Measurements from ENCODE around the gene PLSCR1. TPM values are rescaled to one million over a fixed set of nuclear protein-coding genes. Genes with fewer than 3 reads are reported as not detected.

PLSCR1 gene
- total RNA-seq, 2 experiments from 2014 or later: 65.8 to 69.0 TPM

- Mint-ChIP-seq H3K27ac (peak overlapping the region; percentile 38), H3K36me3 (peaks cover 6% of the 10 kb centered on the region), H3K4me3 (no peak overlapping the region), H3K4me1 (ENCODE audit: low read depth) (peaks cover 58% of the 10 kb centered on the region), H3K9me3 (no peaks in the 10 kb centered on the region), H3K27me3 (no peaks in the 10 kb centered on the region)
- ChIA-PET CTCF (no interaction called here), POLR2A (interaction anchor here (0.7 kb wide), 1 partner anchor 158 kb away, joined by 4 read pairs; no protein-coding TSS in a partner anchor)
- intact Hi-C loops (cut with micrococcal nuclease): no loop called here
- no peak for DNase-seq
Measured at GRCh38 chr3:146546366-146546965, 2.1 kb upstream of the PLSCR1 start.

DNA sequence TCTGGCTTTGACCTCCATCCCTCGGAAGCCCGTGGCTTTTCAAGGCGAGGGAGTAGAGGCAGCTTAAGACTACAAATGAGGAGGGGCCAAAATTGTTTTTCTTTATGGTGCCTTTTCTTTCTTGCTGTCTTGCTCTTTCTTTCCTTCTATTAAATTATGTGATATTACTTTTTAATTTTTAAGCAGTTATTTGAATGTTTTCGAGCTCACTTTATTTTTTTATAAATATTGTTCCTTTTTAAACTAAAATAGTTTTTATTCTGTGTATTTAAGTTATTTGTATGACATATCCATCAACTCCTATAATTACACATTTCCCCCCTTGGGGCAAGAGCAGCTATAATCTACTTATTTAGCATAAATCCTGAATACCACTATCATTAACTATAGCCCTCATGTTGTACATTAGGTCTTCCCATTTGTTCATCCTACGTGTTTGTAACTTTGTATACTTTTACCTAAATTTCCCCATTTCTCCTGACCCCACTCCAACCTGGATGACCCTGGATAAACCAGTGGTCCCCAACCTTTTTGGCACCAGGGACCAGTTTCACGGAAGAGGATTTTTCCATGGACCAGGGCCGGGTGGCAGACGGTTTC lies 622 bp upstream of the PLSCR1 start:
- H3K4me3 Mint-ChIP-seq: peak overlapping the region; percentile 86
- intact Hi-C loops (cut with micrococcal nuclease): loop anchor here (1.0 to 5.0 kb wide), 3 partner anchors 76 to 383 kb away; partner anchors contain the start of genes PLOD2 and PLSCR2
- peak overlapping the region; percentile 88 for H3K27ac Mint-ChIP-seq
- DNase-seq: no peak
- no peaks in the 10 kb centered on the region for H3K27me3 Mint-ChIP-seq
- CTCF ChIA-PET: interaction anchor here (0.6 to 1.2 kb wide), 2 partner anchors 32 to 96 kb away, joined by 3 read pairs; no protein-coding TSS in a partner anchor
- POLR2A ChIA-PET: interaction anchor here (0.6 kb wide), 1 partner anchor 16 kb away, joined by 5 read pairs; no protein-coding TSS in a partner anchor
- H3K36me3 Mint-ChIP-seq: peaks cover 6% of the 10 kb centered on the region
- H3K9me3 Mint-ChIP-seq: no peaks in the 10 kb centered on the region
- peaks cover 60% of the 10 kb centered on the region for H3K4me1 Mint-ChIP-seq (ENCODE audit: low read depth)

- H3K4me1 Mint-ChIP-seq (ENCODE audit: low read depth): peaks cover 59% of the 10 kb centered on the region
- H3K4me3 Mint-ChIP-seq: peak overlapping the region; percentile 86
- DNase-seq: no peak
- POLR2A ChIA-PET: no interaction called here
- peak overlapping the region; percentile 88 for H3K27ac Mint-ChIP-seq
- no peaks in the 10 kb centered on the region for H3K9me3 Mint-ChIP-seq
- H3K36me3 Mint-ChIP-seq: peaks cover 9% of the 10 kb centered on the region
- CTCF ChIA-PET: interaction anchor here (1.0 kb wide), 1 partner anchor 25 kb away, joined by 3 read pairs; no protein-coding TSS in a partner anchor
- intact Hi-C loops (cut with micrococcal nuclease): loop anchor here (1.0 to 5.0 kb wide), 4 partner anchors 41 to 381 kb away; partner anchors contain the start of genes PLOD2 and PLSCR2
- no peaks in the 10 kb centered on the region for H3K27me3 Mint-ChIP-seq
Measured at GRCh38 chr3:146543461-146544001, 876 bp downstream of the PLSCR1 start.

DNA sequence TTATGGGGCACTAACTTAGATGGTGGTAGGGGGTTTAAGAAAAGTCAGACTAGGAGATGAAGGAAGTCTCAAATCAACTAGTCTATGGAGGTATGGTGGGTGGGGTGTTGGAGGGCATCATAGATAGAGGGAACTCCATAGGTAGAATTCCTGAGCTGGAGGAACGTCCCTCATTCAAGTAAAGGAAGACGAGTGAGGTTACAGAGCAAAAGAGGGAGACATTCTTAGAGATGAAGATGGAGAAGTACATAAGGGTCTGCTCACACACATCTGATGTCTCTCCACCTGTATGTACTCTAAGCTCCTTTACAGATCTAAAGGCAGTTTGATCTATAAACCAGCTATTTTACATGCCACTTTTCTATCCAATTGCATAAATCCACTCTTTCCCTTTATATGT lies 1.4 kb downstream of the PLSCR1 start:
- H3K27me3 Mint-ChIP-seq: no peaks in the 10 kb centered on the region
- ChIA-PET CTCF (interaction anchor here (1.0 kb wide), 1 partner anchor 25 kb away, joined by 3 read pairs; no protein-coding TSS in a partner anchor), POLR2A (interaction anchor here (1.2 kb wide), 1 partner anchor 14 kb away, joined by 3 read pairs; no protein-coding TSS in a partner anchor)
- H3K4me3 Mint-ChIP-seq: peak overlapping the region; percentile 86
- peaks cover 59% of the 10 kb centered on the region for H3K4me1 Mint-ChIP-seq (ENCODE audit: low read depth)
- DNase-seq: no peak
- intact Hi-C loops (cut with micrococcal nuclease): loop anchor here (1.0 to 5.0 kb wide), 3 partner anchors 8 to 381 kb away; partner anchors contain the start of gene PLOD2
- H3K27ac Mint-ChIP-seq: peak overlapping the region; percentile 88
- H3K9me3 Mint-ChIP-seq: no peaks in the 10 kb centered on the region
- H3K36me3 Mint-ChIP-seq: peaks cover 9% of the 10 kb centered on the region

GRCh38 chr3:146542179-146542578 lies 2.2 kb downstream of the PLSCR1 start:
- H3K27me3 Mint-ChIP-seq: no peaks in the 10 kb centered on the region
- peak overlapping the region; percentile 28 for H3K27ac Mint-ChIP-seq
- no peaks in the 10 kb centered on the region for H3K9me3 Mint-ChIP-seq
- H3K4me1 Mint-ChIP-seq (ENCODE audit: low read depth): peaks cover 58% of the 10 kb centered on the region
- POLR2A ChIA-PET: interaction anchor here (1.2 kb wide), 1 partner anchor 15 kb away, joined by 3 read pairs; no protein-coding TSS in a partner anchor
- peak overlapping the region; percentile 69 for H3K4me3 Mint-ChIP-seq
- H3K36me3 Mint-ChIP-seq: peaks cover 13% of the 10 kb centered on the region
- DNase-seq: peak; percentile 42
- CTCF ChIA-PET: interaction anchor here (1.1 kb wide), 1 partner anchor 10 kb away, joined by 3 read pairs; no protein-coding TSS in a partner anchor
- intact Hi-C loops (cut with micrococcal nuclease): loop anchor here (1.0 to 5.0 kb wide), 3 partner anchors 9 to 380 kb away; partner anchors contain the start of gene PLOD2

DNA sequence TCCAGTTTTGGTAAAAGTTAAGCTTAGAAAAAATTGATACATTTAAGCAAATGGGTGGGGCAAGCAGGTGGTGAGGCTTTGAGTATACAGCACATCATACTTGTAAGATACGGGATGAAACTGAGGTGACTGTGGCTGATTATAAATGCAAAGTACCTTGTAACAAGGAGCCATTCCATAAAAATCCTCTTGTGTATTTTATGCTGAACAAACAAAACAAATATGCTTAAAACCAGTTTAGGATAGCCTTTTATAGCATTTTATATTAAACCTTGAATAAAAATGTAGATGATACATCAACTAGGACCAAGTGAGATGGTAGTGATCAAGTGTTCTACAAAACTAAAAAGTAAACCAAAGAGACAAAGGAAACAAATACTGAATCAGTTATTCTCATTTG lies 3.4 kb downstream of the PLSCR1 start:
- no peak overlapping the region for H3K4me3 Mint-ChIP-seq
- H3K36me3 Mint-ChIP-seq: peaks cover 18% of the 10 kb centered on the region
- no peak overlapping the region for H3K27ac Mint-ChIP-seq
- CTCF ChIA-PET: interaction anchor here (1.1 kb wide), 1 partner anchor 9 kb away, joined by 3 read pairs; no protein-coding TSS in a partner anchor
- intact Hi-C loops (cut with micrococcal nuclease): loop anchor here (5.0 kb wide), 1 partner anchor 379 kb away; the partner anchor contains the start of gene PLOD2
- no peaks in the 10 kb centered on the region for H3K9me3 Mint-ChIP-seq
- peaks cover 48% of the 10 kb centered on the region for H3K4me1 Mint-ChIP-seq (ENCODE audit: low read depth)
- no peaks in the 10 kb centered on the region for H3K27me3 Mint-ChIP-seq
- DNase-seq: no peak
- POLR2A ChIA-PET: no interaction called here

GRCh38 chr3:146540236-146540635 lies 4.2 kb downstream of the PLSCR1 start:
- Mint-ChIP-seq H3K36me3 (peaks cover 18% of the 10 kb centered on the region), H3K4me3 (no peak overlapping the region), H3K27me3 (no peaks in the 10 kb centered on the region), H3K4me1 (ENCODE audit: low read depth) (peaks cover 44% of the 10 kb centered on the region), H3K27ac (no peak overlapping the region), H3K9me3 (no peaks in the 10 kb centered on the region)
- intact Hi-C loops (cut with micrococcal nuclease): loop anchor here (5.0 kb wide), 1 partner anchor 378 kb away; the partner anchor contains the start of gene PLOD2
- DNase-seq: no peak
- POLR2A ChIA-PET: no interaction called here
- CTCF ChIA-PET: no interaction called here

DNA sequence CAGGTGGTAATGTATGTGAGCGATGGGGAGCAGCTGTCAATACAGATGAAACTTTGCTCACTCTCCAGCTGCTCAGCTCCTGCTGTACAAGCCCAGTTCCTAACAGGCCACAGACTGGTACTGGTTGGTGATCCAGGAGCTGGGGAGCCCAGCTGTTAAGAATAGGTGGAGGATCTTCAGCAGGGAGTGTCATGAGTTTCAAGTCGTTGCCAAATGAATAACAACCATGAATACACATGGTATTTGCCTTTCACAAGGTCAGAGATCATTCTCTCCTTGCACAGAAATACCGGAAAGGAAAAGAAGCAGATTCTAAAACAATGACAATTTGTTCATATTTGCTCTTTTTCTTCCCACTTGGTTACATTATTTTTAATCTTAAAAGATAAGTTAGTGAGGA lies 5.1 kb downstream of the PLSCR1 start:
- Mint-ChIP-seq H3K27ac (no peak overlapping the region), H3K27me3 (no peaks in the 10 kb centered on the region), H3K36me3 (peaks cover 20% of the 10 kb centered on the region), H3K4me3 (no peak overlapping the region), H3K4me1 (ENCODE audit: low read depth) (peaks cover 49% of the 10 kb centered on the region), H3K9me3 (no peaks in the 10 kb centered on the region)
- intact Hi-C loops (cut with micrococcal nuclease): no loop called here
- no peak for DNase-seq
- ChIA-PET CTCF (no interaction called here), POLR2A (no interaction called here)

- Mint-ChIP-seq H3K27me3 (no peaks in the 10 kb centered on the region), H3K9me3 (no peaks in the 10 kb centered on the region), H3K4me1 (ENCODE audit: low read depth) (peaks cover 46% of the 10 kb centered on the region), H3K4me3 (no peak overlapping the region), H3K36me3 (peaks cover 26% of the 10 kb centered on the region), H3K27ac (no peak overlapping the region)
- ChIA-PET CTCF (no interaction called here), POLR2A (no interaction called here)
- no peak for DNase-seq
- intact Hi-C loops (cut with micrococcal nuclease): no loop called here
Measured at GRCh38 chr3:146537603-146538002, 6.8 kb downstream of the PLSCR1 start.

GRCh38 chr3:146536681-146537080 lies 7.7 kb downstream of the PLSCR1 start:
- ChIA-PET POLR2A (no interaction called here), CTCF (no interaction called here)
- peaks cover 37% of the 10 kb centered on the region for H3K4me1 Mint-ChIP-seq (ENCODE audit: low read depth)
- no peak overlapping the region for H3K4me3 Mint-ChIP-seq
- DNase-seq: no peak
- intact Hi-C loops (cut with micrococcal nuclease): no loop called here
- H3K27ac Mint-ChIP-seq: no peak overlapping the region
- peaks cover 21% of the 10 kb centered on the region for H3K36me3 Mint-ChIP-seq
- no peaks in the 10 kb centered on the region for H3K27me3 Mint-ChIP-seq
- H3K9me3 Mint-ChIP-seq: no peaks in the 10 kb centered on the region

GRCh38 chr3:146532406-146532805 lies 12.0 kb downstream of the PLSCR1 start:
- CTCF ChIA-PET: interaction anchor here (1.1 kb wide), 1 partner anchor 9 kb away, joined by 3 read pairs; no protein-coding TSS in a partner anchor
- intact Hi-C loops (cut with micrococcal nuclease): no loop called here
- H3K36me3 Mint-ChIP-seq: peaks cover 21% of the 10 kb centered on the region
- POLR2A ChIA-PET: no interaction called here
- H3K9me3 Mint-ChIP-seq: no peaks in the 10 kb centered on the region
- no peak overlapping the region for H3K27ac Mint-ChIP-seq
- H3K4me1 Mint-ChIP-seq (ENCODE audit: low read depth): peaks cover 11% of the 10 kb centered on the region
- H3K27me3 Mint-ChIP-seq: no peaks in the 10 kb centered on the region
- no peak overlapping the region for H3K4me3 Mint-ChIP-seq
- no peak for DNase-seq

GRCh38 chr3:146530609-146531008 lies 13.8 kb downstream of the PLSCR1 start:
- Mint-ChIP-seq H3K36me3 (peaks cover 17% of the 10 kb centered on the region), H3K4me1 (ENCODE audit: low read depth) (peaks cover 7% of the 10 kb centered on the region), H3K4me3 (no peak overlapping the region), H3K27ac (no peak overlapping the region), H3K27me3 (no peaks in the 10 kb centered on the region), H3K9me3 (no peaks in the 10 kb centered on the region)
- no peak for DNase-seq
- intact Hi-C loops (cut with micrococcal nuclease): no loop called here
- CTCF ChIA-PET: interaction anchor here (0.6 kb wide), 1 partner anchor 317 kb away, joined by 3 read pairs; no protein-coding TSS in a partner anchor
- POLR2A ChIA-PET: no interaction called here
